NCI-H82 (cell line): Measurements from ENCODE around the gene MAP3K10.
A peak's percentile ranks its signal among the peaks of the same experiment; 100 is the strongest.
"Not testable (repeated sequence)": the region's sequence is repeated elsewhere in the genome, so short reads cannot be mapped to it uniquely, and the experiment has no call there.

Source experiments
- DNase-seq: peaks from one replicate; lab custom pipeline; 2025; lab: John Stamatoyannopoulos, UW

The MAP3K10 gene

DNA sequence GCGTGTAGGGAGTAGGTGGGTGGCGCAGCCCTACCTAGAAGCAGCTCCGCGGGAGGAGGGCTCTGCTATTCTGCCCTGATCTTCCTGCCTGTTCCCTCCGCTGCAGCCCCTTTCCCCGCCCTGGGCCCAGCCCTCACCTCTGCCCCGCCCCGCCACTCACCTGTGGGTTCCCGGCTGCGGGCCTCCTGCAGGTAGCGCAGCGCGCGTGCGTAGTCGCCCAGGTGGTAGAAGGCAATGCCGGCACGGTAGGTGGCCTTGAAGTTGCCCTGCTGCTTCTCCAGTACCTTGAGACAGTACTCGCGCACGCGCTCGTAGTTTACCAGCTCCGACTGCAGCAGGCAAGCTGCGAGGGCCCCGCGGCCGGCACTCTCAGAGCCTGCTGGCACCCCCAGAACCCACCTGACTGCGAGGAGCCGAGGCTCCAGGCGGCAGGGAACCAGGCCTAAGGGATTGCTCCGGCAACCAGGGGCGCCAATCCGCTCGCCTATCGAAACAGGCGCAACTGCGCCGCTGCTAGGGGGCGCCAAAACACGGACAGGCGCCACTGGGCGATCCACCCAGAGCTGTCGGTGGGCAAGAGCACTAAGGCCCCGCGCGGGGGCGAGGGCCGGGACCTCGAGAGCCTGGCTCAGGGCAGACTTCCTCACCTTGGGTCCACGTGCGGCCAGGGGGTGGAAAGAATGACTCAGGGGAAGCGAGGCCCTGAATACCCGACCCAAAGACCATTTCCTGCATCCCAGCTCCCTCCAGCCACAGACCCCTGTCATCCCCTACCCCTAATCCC lies 26.0 kb downstream of the MAP3K10 start:
- peak; percentile 77 for DNase-seq

DNA sequence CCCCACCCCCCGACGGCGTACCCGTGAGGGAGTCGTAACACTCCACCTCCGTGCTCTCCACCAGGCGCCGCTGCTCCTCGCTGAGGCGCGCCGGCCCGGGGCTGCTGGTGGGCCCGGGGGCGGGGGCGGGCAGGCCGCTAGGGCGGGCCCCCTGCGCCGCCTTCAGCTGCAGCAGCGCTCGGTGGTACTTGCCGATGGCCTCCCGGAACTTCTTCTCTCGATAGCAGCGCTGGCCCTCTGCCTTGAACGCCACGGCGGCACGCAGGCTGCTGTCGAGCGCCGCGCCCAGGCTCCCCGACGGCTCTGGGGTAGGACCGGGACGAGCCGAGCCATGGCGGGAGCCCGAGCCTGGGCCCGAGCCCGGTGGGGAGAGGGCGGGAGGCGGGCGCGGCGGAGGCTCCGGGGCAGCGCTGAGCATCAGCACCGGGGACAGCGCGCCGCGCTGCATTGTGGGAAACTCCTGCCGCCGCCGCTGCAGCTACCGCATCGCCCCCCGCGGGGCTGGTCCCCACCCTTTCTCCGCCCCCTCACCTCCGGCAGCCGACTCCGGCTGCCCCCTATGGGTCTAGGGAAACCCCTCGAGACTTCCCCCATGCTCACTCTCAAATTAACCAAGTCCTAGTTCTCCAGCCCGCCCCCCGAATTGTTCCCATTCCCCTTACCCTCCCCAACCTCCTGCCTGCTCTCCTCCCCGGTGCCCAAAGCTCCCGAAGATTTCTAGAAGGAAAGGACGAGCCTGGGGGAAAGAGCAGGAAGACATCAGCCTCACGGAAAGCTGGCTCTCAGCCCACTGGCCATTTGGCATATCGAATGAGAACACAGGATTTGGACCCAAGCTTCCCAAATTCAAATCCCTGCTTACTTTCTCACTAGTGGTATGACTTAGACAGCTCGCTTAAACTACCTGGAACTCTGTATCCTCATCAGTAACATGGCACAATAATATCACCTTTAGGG lies 27.0 kb downstream of the MAP3K10 start, which contains the start of gene TTC9B:
TTC9B (minus strand) TSS at position 451 of the 957 bp plus-strand sequence; CDS start at position 448, 3 bp downstream.
- peak; percentile 23 for DNase-seq

DNA sequence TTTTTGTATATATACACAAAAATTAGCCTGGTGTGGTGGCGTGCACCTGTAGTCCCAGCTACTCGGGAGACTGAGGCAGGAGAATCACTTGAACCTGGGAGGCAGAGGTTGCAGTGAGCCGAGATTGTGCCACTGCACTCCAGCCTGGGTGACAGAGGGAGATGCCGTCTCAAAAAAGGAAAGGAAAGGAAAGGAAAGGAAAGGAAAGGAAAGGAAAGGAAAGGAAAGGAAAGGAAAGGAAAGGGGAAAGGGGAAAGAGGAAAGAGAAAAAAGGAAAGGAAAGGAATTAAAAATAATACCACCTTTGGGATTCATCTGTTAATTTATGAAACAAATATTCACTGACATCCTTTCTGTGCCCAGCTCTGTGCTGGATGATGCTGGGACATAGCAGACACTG lies 27.8 kb downstream of the MAP3K10 start:
- DNase-seq = not testable (repeated sequence)

DNA sequence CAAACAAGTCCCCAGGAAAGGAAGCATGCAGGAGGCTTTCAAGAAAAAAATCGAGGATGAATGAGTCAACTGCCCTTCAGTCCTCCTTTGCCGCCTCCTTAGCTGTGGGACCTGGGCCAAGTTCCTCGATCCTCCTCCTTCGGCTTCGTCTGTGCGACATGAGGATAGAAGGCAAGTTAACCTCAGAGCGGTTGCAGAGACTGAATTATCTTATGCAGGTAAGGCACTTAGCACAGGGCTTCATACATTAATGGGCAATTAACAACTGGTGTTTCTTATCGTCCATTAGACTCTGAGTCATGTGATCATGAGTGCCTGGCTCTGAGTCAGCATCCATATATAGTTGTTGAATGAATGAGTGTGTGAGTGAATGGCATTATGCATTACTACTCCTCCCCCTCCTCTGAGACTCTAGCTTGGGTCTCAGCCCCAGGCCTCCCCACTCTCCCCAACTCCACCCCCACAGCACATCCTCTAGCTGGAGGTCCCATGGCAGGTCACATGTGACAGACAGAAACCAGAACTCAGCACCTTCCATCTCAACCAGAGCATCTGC lies 28.6 kb downstream of the MAP3K10 start:
- peak; percentile 35 for DNase-seq

DNA sequence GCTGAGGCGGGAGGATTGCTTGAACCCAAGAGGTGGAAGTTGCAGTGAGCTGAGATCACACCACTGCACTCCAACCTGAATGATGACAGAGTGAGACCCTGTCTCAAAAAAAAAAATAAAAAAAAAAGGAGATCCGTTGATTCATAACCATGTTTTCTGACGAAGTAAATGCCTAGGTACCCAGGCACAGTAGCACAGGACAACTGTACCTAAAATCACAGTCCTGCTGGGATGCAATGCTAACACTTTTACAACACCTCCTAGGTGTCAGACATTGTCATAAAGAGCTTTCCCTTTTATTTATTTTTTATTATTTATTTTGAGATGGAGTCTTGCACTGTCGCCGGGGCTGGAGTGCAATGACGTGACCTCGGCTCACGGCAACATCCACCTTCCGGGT lies 29.4 kb downstream of the MAP3K10 start:
- no peak for DNase-seq

DNA sequence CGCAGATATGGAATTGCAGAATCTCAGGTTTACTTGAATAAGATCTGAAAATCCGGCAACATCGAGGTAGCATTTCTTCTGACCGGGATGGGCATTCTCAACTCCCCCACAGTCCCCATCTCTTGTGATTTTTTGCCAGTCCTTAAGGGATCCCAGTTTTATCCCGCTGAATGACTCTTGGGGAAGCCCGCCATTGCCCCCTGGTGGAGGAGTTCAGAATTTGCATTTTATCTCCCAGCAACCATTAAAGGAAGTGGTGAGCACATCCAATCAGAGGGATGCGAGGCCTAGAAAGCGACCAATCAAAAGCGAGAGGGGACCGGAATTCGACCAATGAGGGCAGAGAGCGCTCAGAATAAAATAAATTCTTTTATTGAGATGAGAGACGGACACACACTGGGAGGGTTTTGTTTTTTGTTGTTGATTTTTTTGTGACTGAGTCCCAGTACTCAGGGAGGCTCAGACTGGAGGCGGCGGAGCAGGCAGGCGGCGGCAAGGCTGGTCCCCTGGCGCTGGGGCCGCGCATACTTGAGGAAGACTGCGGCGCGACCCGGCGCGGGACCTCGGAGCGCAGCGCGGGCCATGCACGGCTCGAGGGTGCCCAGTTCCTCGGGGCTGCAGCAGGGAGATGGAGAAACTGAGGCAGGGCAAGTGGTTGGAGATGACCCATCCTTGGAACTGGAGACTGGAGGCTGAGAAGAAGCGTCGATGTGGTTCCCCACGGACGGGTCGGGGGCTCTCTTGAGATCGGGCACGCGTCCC lies 30.8 kb downstream of the MAP3K10 start:
- DNase-seq = peak; percentile 93

DNA sequence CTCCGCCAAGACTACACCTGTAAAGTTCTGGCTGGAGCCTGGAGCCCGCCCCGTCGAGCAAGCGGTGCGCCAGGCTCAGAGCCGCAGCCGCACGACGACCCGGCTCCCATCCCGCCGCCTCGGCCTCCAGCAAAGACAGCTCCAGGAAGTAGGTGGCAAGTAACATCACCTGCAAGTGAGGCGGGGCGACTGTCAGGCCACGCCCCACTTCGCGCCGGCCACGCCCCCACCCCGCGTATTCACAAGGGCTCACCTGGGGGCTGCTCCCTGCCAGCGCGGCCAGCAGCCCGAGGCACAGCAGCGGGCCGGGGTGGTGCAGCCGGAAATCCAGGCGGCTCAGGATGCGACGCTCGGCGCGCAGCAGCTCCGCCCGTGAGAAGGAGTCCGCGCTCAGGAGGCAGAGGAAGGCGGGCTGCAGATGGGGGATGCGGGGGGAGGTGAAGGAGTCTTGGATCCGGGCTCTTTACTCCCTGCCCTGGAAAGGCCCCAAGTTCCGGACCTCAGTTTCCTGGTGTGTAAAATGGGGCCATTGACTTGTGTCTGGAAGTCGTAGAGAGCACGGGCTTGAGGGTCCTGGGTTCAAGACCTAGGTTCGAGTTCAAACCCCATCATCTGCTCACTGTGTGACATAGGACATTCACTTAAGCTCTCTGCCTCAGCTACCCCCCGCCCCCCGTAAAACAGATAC lies 32.1 kb downstream of the MAP3K10 start:
- DNase-seq = no peak

DNA sequence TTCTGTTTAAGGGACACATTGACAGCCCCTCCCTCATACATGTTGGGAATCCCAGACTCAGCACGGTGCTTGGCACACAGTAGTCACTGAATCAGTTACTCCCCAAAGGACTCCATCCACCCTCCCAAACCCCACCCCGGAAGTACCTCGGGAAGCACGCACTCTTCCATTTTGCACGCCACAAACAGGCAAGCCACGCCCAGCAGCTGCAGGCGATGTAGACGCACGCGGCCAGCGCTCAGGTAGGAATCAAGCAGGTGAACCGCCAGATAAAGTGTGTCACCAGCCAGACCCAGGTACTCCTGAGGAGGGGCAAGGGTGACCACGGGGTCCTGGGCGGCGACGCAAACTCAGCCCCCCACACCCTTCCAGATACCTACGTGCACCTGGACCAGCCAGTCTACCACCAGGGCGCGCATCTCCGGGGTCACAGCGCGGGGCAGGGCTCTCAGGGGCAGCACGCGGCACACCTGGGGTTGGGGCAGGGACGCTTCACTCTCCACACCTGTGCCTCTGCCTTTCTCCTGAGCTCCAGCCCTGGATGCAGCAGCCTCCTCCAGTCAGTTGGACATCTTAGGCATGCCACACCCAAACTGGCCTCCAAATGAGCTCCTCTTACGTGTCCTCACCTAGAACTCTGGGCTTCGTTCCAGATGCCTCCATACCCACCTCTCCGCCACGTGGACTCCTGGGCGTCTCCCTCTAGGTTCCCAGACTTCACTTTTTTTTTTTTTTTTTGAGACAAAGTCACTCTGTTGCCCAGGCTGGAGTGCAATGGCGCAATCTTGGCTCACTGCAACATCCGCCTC lies 33.3 kb downstream of the MAP3K10 start:
- DNase-seq = no peak

DNA sequence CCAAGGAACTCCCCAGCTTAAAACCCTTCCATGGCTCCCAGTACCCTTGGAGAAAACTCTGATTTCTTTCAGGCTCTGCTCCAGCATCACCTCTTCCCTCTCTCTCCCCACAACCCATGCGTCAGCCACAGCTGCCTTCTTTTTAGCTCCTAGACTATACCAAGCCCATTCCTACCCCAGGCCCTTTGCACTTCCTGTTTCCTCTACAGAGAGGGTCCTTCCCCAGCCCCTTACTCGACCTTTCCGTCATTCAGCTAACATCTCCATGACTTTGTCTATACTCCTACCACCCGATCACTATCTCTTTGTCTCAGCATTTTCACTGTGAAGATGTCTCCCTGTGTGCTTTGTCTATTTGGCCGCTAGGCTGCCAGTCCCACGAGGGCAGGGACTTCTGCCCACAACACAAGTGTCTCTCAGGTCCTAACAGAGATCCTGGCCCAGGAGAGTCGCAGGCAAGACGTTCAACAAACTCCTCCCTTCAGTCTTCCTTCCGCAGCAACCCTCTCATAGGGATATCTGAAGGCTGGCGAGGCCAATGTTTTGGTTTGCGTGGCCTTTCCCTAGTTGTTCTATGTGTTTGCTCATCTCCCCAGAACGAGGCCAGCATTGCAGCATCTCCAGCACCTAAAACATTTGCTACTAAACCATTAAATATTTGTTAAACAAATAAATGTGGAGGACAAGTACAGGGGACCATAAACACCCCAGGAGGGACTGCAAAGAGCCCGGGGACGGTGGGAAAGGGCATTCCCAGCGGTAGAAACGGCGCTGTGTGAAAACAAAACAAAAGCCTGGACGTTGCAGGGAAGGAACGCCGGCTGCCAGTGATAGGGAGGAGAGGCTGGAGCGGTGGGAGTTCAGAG lies 34.4 kb downstream of the MAP3K10 start:
- DNase-seq = peak; percentile 23

DNA sequence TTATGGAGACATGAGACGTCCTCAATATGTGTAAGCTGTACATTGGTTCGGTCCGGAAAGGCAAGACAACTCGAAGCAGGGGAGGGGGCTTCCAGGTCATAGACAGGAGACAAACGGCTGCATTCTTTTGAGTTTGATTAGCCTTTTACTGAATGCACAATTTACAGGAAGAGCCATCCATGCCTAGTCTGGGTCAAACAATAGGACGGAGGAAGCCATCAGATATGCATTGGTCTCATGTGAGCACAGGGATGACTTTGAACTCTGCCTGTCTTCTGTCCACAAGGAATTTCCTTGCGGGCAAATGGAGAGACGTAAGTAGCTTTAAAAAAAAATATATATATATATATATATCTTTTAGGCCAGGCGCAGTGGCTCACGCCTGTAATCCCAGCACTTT lies 37.1 kb downstream of the MAP3K10 start:
- no peak for DNase-seq

DNA sequence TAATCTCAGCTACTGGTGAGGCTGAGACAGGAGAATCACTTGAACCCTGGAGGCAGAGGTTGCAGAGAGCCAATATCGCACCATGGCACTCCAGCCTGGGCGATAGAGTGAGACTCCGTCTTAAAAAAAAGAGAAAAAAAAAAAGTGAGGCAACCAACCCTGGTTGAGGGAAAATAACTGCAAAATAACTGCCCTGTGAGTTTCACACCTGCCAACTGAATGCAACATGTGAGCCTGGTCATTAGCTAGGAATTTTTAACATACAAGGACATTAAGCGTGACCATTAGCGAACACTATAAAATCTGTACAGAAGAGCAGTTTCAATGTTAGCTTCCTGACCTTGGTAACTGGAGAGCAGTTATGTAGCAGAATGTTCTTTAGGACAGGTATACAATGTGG lies 37.6 kb downstream of the MAP3K10 start:
- DNase-seq = no peak

DNA sequence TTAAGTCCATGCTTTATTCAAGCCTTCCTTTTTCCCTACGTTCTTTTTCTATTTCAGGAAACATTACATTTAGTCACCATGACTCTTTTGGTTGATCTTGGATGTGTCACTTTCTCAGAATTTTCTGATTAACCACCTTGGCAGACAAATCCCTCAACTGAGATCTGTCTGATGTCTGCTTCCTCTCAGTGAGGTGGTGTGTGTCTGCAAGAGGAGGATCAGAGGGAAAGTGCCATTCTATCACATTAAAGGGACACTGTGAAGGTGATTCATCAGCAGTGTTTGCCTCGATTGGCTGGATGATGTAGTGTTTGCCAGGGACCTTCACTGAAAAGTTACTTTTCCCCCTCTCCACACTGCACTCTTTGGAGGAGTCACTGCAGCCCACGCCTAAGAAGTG lies 38.3 kb downstream of the MAP3K10 start:
- DNase-seq = no peak

DNA sequence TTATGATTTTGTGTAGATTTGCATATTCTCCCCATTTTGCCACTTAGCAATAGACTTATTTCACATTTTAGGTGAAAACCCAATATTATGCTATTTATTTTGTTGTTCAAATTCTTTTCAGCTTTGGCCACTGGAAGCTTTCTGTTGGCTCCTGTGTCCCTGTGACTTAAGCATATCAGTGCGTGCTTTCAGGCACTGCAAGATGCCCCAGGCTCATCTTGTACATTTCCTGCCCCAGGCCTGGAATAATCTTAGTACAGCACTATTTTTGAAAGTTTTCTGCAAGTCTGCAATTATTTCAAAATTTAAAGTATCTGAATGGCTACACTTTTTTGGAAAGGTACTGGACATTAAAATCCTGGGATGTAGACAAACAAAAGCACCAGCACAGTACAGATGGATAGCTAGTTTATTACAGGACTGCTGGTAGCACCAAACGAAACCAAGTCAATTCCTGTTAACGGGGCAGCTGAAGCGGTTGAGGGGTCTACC lies 38.7 kb downstream of the MAP3K10 start:
- no peak for DNase-seq

DNA sequence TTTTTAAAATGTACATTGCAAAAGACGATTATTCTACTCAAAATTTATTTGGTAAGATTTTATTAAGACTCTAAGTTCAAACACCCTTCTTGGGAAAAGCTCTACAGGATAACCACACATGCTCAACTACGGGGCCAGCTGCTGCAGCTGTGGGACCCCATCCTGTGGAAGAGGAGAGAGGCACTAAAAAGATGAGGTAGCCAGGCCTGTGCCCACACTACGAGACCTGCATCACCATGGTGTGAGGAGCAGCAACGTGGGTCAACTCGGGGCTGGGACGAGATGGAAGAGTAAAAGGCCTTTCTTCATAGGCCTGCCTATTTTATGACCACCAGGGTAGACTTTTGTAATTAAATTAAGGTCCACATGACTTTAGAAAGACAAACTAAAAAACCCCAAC lies 39.8 kb downstream of the MAP3K10 start:
- DNase-seq = no peak

DNA sequence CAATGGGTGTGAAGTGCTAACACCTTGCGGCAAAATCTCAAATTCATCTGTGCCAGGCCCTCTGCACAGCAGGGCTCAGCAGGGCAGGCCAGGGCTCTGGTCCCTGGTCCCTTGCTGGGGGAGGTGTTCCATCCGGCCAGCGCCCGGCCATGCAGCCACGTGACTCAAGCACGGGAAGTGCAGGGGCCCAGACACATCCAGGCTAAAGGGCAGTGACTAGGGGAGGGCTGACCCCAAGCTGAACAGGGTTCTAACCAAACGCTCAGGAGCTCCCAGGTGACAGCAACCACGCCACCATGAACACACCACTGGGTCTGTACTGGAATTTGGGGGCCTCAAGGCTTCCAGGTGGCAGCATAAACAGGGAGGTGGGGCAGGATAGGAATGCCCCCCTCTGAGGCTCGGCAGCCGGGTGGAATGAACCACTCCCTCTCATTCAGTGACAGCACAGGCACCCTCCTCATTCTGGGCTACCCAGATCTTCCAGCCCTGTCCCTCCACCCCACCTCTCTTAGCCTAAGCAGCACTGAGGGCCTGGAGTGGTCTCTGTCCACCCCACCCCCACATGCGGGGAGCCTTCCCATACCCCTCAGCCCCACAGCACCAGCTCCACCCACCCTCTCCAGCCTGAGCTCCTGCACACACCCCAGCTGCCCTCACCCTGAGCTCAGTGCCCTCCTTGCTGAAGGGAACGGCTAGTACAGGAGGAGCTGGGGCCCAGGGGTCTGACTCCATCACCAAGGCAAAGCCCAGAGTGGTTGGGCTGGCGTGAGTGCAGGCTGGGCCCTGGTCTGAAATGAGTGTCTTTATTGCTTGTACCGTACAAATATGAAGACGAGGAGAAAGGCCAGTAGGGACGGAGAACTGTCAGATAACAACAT lies 40.6 kb downstream of the MAP3K10 start:
- DNase-seq = no peak

DNA sequence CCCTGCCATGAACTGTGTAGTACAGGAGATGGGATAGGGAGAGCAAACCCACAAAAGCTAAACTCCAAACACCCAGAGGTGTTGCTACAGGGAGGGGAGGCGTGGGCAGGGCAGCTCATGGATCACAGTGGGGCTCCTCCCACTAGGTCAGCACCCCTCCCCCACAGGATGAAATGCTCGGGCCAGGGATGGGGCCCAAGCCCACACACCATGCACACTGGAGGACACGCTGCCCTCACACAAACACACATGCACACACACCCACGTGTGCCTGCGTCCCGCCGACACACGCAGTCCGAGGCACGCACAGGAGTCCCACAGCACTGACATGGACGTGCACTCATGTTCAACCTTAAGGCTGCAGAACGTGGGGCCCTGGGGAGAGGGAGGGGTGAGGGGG lies 41.3 kb downstream of the MAP3K10 start:
- no peak for DNase-seq

DNA sequence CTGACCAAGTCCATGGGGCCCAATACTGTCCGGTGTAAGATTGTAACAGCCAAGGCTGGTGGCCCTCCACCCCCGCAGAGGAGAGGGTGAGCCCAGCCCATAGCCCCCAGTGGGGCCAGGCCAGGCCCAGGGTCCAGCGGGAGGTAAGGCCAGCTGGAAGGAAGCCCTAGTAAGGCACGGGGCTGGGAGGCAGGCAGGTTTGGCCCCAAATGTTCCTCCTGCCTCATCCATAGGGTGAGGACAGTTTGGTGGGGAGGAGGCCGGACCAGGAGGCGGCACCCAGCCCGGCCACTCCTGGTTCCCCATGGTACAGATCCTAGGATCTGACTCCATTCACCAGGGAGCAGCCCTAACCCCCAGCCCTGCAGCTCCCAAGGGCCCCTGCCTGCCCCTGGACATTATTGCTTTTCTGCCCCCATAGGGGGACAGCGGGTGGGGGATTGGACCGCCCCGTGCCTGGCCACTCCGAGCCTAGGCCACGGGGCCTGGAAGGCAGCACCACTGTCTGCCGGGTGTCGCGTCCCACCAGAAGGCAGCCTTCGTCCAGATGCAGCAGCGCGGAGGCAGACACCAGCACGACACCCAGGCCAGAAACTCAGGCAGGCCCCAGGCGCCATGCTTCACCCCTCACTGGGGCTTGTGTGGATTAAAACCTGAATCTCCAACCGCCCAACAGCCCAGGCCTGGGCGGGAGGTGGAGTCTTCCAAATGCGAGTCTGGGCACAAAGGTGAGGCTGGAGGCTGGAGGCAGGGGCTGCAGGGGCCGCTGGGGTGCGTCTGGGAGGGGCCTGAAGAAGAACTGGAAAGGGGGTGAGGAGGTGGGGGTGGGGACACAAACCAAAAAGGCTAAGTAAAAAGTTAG lies 42.0 kb downstream of the MAP3K10 start:
- no peak for DNase-seq
